GM12878 (cell line): Measurements from ENCODE around the gene GSTM5. TPM values are rescaled to one million over a fixed set of nuclear protein-coding genes. Genes with fewer than 3 reads are reported as not detected.

Experiments used
- ATAC-seq: fragments of 200-7000 bp; cut with Tn5 transposase; 3 replicates; pipeline ENCODE4 v1.9.1; 2020; ENCODE audit warnings: mild to moderate bottlenecking, moderate library complexity
- BruUV-seq: library from RNA; stranded (reverse); fragments of 400-500 nt; replicated peaks from 2 replicates; lab custom pipeline; 2021; lab: Mats Ljungman, UMichigan
- CTCF ChIA-PET: fragments of 300-600 bp; sonication (Branson Sonifier 250); formaldehyde crosslinking; extraction: SDS; loops from one replicate; lab custom pipeline; 2021; ENCODE audit warnings: inconsistent platforms; lab: Yijun Ruan, JAX
- POLR2A ChIA-PET: fragments of 350-600 bp; formaldehyde crosslinking; extraction: SDS; loops from one replicate; lab custom pipeline; 2021; ENCODE audit warnings: inconsistent platforms; lab: Charles Lee
- RAD21 ChIA-PET: fragments of 300-600 bp; sonication (Branson Sonifier 250); formaldehyde crosslinking; loops from one replicate; lab custom pipeline; 2023; ENCODE audit warnings: antibody characterized with exemption; ENCODE audit not compliant: unreplicated experiment; lab: Charles Lee
- SMC1A ChIA-PET: fragments of 300-600 bp; sonication (Branson Sonifier 250); formaldehyde crosslinking; loops from one replicate; lab custom pipeline; 2023; ENCODE audit not compliant: unreplicated experiment, uncharacterized antibody; lab: Charles Lee
- DNase-seq: peaks from one replicate; pipeline ENCODE4 v3.0.0-alpha.2; 2011; ENCODE audit warnings: low read depth, low spot score
- FAIRE-seq: peaks from 3 replicates; lab custom pipeline; 2011; peaks lifted over from hg19 to GRCh38; lab: Jason Lieb, UNC
- H2AFZ ChIP-seq: 2 replicates; pipeline ENCODE4 v1.6.0; 2011; ENCODE audit warnings: low read depth, low read length, control low read depth; ENCODE audit not compliant: control insufficient read depth
- H3K27ac ChIP-seq: 2 replicates; pipeline ENCODE4 v1.5.1; 2011; ENCODE audit warnings: control low read depth; ENCODE audit not compliant: control insufficient read depth, insufficient read depth
- H3K27me3 ChIP-seq, 2 experiments: replicated peaks in 1 of 2; 2 replicates each; pipeline versions ENCODE4 v1.6.0 to v1.6.1; 2011; ENCODE audit warnings: low read length in 1 of 2; ENCODE audit not compliant: control insufficient read depth in 2 of 2, insufficient read depth in 2 of 2
- H3K36me3 ChIP-seq, 2 experiments: 2 replicates each; pipeline ENCODE4 v1.5.1; 2011; ENCODE audit warnings: low read length in 1 of 2; ENCODE audit not compliant: control insufficient read depth in 2 of 2, insufficient read depth in 2 of 2
- H3K4me1 ChIP-seq: 2 replicates; pipeline ENCODE4 v1.6.1; 2011; ENCODE audit warnings: mild to moderate bottlenecking, low read length, moderate library complexity, mixed read lengths; ENCODE audit not compliant: control insufficient read depth, insufficient read depth
- H3K4me2 ChIP-seq: 2 replicates; pipeline ENCODE4 v1.6.0; 2011; ENCODE audit warnings: control low read depth; ENCODE audit not compliant: control insufficient read depth, insufficient read depth
- H3K4me3 ChIP-seq: fragments of 200-600 bp; sonication (generic); 2 replicates; pipeline ENCODE4 v1.5.1; 2016
- H3K79me2 ChIP-seq: 2 replicates; pipeline ENCODE4 v1.6.0; 2011; ENCODE audit warnings: low read length; ENCODE audit not compliant: control insufficient read depth, insufficient read depth
- H3K9ac ChIP-seq: 2 replicates; pipeline ENCODE4 v1.8.0; 2011; ENCODE audit warnings: low read length, control low read depth, mixed read lengths; ENCODE audit not compliant: control insufficient read depth, insufficient read depth
- H3K9me3 ChIP-seq: replicated peaks from 3 replicates; pipeline ENCODE4 v1.5.1; 2011; ENCODE audit warnings: mild to moderate bottlenecking, low read length; ENCODE audit not compliant: control insufficient read depth, insufficient read depth
- H4K20me1 ChIP-seq: 2 replicates; pipeline ENCODE4 v1.6.0; 2011; ENCODE audit not compliant: control insufficient read depth, insufficient read depth
- CBFB ChIP-seq: IDR thresholded peaks from 2 replicates; pipeline ENCODE4 v1.6.1; 2016; ENCODE audit warnings: antibody characterized with exemption, low read depth
- HDGF ChIP-seq: fragments of 450-650 bp; IDR thresholded peaks from 2 replicates; pipeline ENCODE4 v1.6.1; 2016; ENCODE audit warnings: antibody characterized with exemption
- JUND ChIP-seq: IDR thresholded peaks from 2 replicates; pipeline ENCODE4 v1.6.1; 2012; ENCODE audit warnings: low read depth, mild to moderate bottlenecking, low read length, improper control_type of control experiment, moderate library complexity
- MEF2B ChIP-seq: fragments of 450-650 bp; IDR thresholded peaks from 2 replicates; pipeline ENCODE4 v1.6.1; 2018; ENCODE audit warnings: mild to moderate bottlenecking, moderate library complexity; ENCODE audit not compliant: partially characterized antibody, poor library complexity, severe bottlenecking
- NBN ChIP-seq: fragments of 450-650 bp; IDR thresholded peaks from 2 replicates; pipeline ENCODE4 v1.6.1; 2016
- RAD51 ChIP-seq: fragments of 450-650 bp; IDR thresholded peaks from 2 replicates; pipeline ENCODE4 v1.6.1; 2016; ENCODE audit warnings: moderate library complexity, mild to moderate bottlenecking, inconsistent platforms
- TARDBP ChIP-seq: IDR thresholded peaks from 2 replicates; pipeline ENCODE4 v1.6.1; 2016; ENCODE audit warnings: borderline replicate concordance
- TBL1XR1 ChIP-seq: IDR thresholded peaks from 2 replicates; pipeline ENCODE4 v1.6.1; 2012; ENCODE audit warnings: low read depth, low read length, improper control_type of control experiment
- TCF12 ChIP-seq: IDR thresholded peaks from 2 replicates; pipeline ENCODE4 v1.6.1; 2011; ENCODE audit warnings: low read depth, mild to moderate bottlenecking, low read length
- YY1 ChIP-seq: IDR thresholded peaks from 2 replicates; pipeline ENCODE4 v1.6.1; 2011; ENCODE audit warnings: low read depth, mild to moderate bottlenecking, low read length
- ZBED1 ChIP-seq: IDR thresholded peaks from 2 replicates; pipeline ENCODE4 v1.6.1; 2016; ENCODE audit warnings: borderline replicate concordance
- ZNF24 ChIP-seq: fragments of 450-650 bp; IDR thresholded peaks from 2 replicates; pipeline ENCODE4 v1.6.1; 2017; ENCODE audit warnings: antibody characterized with exemption, mild to moderate bottlenecking
- ZZZ3 ChIP-seq: IDR thresholded peaks from 2 replicates; pipeline ENCODE4 v1.6.1; 2011; ENCODE audit warnings: low read depth; ENCODE audit not compliant: control insufficient read depth, insufficient read length
- whole genome bisulfite sequencing: methylation state at CpG from one replicate; pipeline ENCODE4 v1.1.6; 2016; ENCODE audit warnings: low lambda C conversion rate; ENCODE audit not compliant: insufficient replicate concordance, insufficient coverage; ENCODE audit errors: missing lambda C conversion rate; 5-methylcytosine and 5-hydroxymethylcytosine counted together
- in situ Hi-C: fragments of 300-500 bp; cut with MboI; formaldehyde crosslinking; loops from 9 replicates; pipeline ENCODE4 v1.14.3; 2018; ENCODE audit warnings: mixed read lengths
- intact Hi-C: fragments of 100-400 bp; cut with micrococcal nuclease; formaldehyde crosslinking; loops from one replicate; pipeline ENCODE4 v1.14.2; 2022; ENCODE audit not compliant: unreplicated experiment
- polyA plus RNA-seq, 11 experiments: library from polyadenylated mRNA; depleted of rRNA in 4 of 11; unstranded in 6 of 11; stranded (reverse) in 5 of 11; fragments of >200 nt; fragmentation: Nextera tagmentation in 4 of 11; fragmentation: Illumina TruSeq in 1 of 11; extraction: Ambion mirVana in 4 of 11; extraction: Trizol in 1 of 11; gene quantifications; 1 replicate in 1 of 11; 2 replicates in 10 of 11; pipeline versions ENCODE4 v1.2.1 to v1.2.3, GENCODE V29; 2011 to 2016; ENCODE audit warnings: inconsistent platforms in 2 of 11, missing spikeins in 2 of 11, low read depth in 1 of 11
- total RNA-seq, 4 experiments: library from RNA; depleted of rRNA in 3 of 4; stranded (reverse); fragments of >200 nt in 3 of 4; fragmentation: Illumina TruSeq in 1 of 4; extraction: Trizol in 1 of 4; gene quantifications; 2 replicates each; pipeline versions ENCODE4 v1.2.1 to v1.2.3, GENCODE V29; 2013 to 2021
- TF ChIP-seq, protein P1 (sequence below): fragments of 450-650 bp; formaldehyde crosslinking; IDR thresholded peaks from 2 replicates; pipeline ENCODE4 v1.4.0; 2022; ENCODE audit warnings: mild to moderate bottlenecking, moderate library complexity
- TF ChIP-seq, protein P2 (sequence below): IDR thresholded peaks from 2 replicates; pipeline ENCODE4 v1.6.1; 2012; ENCODE audit warnings: low read depth, low read length, improper control_type of control experiment
- TF ChIP-seq, protein P3 (sequence below): IDR thresholded peaks from 2 replicates; pipeline ENCODE4 v1.6.1; 2011; ENCODE audit warnings: borderline replicate concordance, low read depth, mild to moderate bottlenecking, moderate library complexity, mixed read lengths, low read length; ENCODE audit not compliant: insufficient read depth; ENCODE audit errors: extremely low read length
- TF ChIP-seq, protein P4 (sequence below): IDR thresholded peaks from 2 replicates; pipeline ENCODE4 v1.6.1; 2011; ENCODE audit warnings: low read depth, low read length, improper control_type of control experiment, borderline replicate concordance

The GSTM5 gene
- total and polyA plus RNA-seq, 10 of the 15 experiments (the other 5 are each of a cell fraction or from before 2014, with no cell fraction given), result 0.10 to 0.37 (median 0.26) TPM; not detected in 1

DNA sequence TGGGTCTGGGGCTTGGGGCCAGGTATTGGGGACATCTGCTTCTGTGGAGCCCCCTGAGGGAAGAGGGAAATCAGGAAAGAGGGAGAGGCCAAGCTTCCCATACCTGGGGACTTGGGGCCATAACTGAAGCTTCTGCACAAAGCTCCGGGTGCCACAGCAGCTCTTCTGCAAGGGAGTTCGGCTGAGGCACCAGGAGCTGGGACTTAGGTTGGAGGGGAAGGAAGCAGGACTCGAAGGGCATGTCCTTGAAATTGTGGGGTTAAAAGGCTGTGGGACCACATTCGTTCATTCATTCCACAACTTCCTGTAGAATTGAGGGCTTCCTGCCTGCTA is 53.4 kb downstream of the GSTM5 start (continued):
- TF ChIP-seq, protein P1, sequence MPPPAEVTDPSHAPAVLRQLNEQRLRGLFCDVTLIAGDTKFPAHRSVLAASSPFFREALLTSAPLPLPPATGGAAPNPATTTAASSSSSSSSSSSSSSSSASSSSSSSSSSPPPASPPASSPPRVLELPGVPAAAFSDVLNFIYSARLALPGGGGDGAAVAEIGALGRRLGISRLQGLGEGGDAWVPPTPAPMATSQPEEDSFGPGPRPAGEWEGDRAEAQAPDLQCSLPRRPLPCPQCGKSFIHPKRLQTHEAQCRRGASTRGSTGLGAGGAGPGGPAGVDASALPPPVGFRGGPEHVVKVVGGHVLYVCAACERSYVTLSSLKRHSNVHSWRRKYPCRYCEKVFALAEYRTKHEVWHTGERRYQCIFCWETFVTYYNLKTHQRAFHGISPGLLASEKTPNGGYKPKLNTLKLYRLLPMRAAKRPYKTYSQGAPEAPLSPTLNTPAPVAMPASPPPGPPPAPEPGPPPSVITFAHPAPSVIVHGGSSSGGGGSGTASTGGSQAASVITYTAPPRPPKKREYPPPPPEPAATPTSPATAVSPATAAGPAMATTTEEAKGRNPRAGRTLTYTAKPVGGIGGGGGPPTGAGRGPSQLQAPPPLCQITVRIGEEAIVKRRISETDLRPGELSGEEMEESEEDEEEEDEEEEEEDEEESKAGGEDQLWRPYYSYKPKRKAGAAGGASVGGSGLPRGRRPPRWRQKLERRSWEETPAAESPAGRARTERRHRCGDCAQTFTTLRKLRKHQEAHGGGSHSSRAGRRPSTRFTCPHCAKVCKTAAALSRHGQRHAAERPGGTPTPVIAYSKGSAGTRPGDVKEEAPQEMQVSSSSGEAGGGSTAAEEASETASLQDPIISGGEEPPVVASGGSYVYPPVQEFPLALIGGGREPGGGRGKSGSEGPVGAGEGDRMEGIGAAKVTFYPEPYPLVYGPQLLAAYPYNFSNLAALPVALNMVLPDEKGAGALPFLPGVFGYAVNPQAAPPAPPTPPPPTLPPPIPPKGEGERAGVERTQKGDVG (CRISPR knock-in tag), result no peak
- TF ChIP-seq RAD51 (no peak), ZNF24 (no peak)

DNA sequence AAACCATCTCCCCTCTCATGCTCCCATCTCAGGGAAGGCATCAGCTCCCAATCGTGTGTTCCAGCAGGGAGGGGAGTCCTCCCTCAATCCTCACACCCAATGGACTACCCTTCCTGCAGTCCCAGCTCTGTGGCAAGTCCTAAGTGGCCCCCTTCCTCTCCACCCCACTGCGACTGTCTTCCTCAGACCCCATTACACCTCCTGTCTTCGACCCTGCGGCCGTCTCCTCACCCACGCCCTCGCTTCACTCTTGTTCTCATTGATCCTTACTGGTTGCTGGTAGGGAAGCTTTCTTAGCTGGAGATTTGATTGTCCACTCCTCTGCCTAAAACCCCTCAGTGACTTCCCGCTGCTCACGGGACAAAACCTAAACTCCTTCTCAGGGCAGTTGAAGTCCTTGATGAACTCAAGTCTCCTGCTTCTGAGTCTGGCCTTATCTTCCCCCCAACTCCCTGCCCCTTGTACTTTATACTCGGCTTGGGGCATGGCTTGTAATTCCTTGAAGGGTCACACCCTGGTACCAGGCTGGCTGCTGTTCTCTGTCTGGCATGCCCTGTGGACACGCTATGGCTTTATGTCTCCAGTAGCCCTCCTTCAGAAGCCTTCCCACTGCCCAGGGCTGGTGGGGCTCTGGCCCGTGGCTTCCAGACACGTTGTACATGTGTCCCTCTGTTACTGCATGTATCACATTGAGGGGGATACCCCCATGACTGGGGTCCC is 54.0 kb downstream of the GSTM5 start:
- no TSS peak for BruUV-seq
- RAD21 ChIA-PET, result interaction anchor here (0.8 to 2.0 kb wide), 2 partner anchors 126 to 220 kb away, joined by 3 to 5 read pairs; no protein-coding TSS in a partner anchor
- no peak for TF ChIP-seq TCF12
- TF ChIP-seq, protein P2, sequence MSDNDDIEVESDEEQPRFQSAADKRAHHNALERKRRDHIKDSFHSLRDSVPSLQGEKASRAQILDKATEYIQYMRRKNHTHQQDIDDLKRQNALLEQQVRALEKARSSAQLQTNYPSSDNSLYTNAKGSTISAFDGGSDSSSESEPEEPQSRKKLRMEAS, result no peak
- TF ChIP-seq TBL1XR1, result no peak
- TF ChIP-seq MEF2B, result no peak
- TF ChIP-seq ZZZ3, result no peak
- no peak for TF ChIP-seq HDGF
- no peak for TF ChIP-seq YY1
- TF ChIP-seq, protein P3, sequence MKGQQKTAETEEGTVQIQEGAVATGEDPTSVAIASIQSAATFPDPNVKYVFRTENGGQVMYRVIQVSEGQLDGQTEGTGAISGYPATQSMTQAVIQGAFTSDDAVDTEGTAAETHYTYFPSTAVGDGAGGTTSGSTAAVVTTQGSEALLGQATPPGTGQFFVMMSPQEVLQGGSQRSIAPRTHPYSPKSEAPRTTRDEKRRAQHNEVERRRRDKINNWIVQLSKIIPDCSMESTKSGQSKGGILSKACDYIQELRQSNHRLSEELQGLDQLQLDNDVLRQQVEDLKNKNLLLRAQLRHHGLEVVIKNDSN, result no peak
- TF ChIP-seq, protein P4, sequence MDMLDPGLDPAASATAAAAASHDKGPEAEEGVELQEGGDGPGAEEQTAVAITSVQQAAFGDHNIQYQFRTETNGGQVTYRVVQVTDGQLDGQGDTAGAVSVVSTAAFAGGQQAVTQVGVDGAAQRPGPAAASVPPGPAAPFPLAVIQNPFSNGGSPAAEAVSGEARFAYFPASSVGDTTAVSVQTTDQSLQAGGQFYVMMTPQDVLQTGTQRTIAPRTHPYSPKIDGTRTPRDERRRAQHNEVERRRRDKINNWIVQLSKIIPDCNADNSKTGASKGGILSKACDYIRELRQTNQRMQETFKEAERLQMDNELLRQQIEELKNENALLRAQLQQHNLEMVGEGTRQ, result no peak
- no peak for TF ChIP-seq JUND
- no peak for TF ChIP-seq TARDBP
- no peak for TF ChIP-seq NBN
- no peak for TF ChIP-seq ZBED1
- TF ChIP-seq CBFB, result no peak

More for the DNA sequence above, 54.0 kb downstream of the GSTM5 start:
- Histone ChIP-seq H3K36me3 (no peaks in the 10 kb centered on the region), H4K20me1 (no peaks in the 10 kb centered on the region), H3K9me3 (no peaks in the 10 kb centered on the region), H3K9ac (no peak overlapping the region), H2AFZ (no peak overlapping the region), H3K27me3 (no peaks in the 10 kb centered on the region; a peak in 1 of 4 replicates), H3K4me3 (no peak overlapping the region), H3K4me1 (no peaks in the 10 kb centered on the region), H3K79me2 (no peaks in the 10 kb centered on the region), H3K27ac (no peak overlapping the region), H3K4me2 (no peak overlapping the region)
- ChIA-PET SMC1A (no interaction called here), CTCF (interaction anchor here (0.7 to 1.9 kb wide), 8 partner anchors 9 to 220 kb away, joined by 3 to 8 read pairs (median 4); partner anchors contain the start of gene AHCYL1), POLR2A (no interaction called here)
- intact Hi-C loops, result no loop called here
- ATAC-seq (no peak), DNase-seq (no peak), FAIRE-seq (no peak)
- in situ Hi-C loops, result no loop called here
- 56% methylated on average over 13 of the region's 13 CpGs for WGBS
